Measurements from ENCODE around the gene RFX2.
"Not testable (repeated sequence)": the region's sequence is repeated elsewhere in the genome, so short reads cannot be mapped to it uniquely, and the experiment has no call there.

The RFX2 gene

GRCh38 chr19:6118043-6118442 lies 7.7 kb upstream of the RFX2 start:
- H3K4me1 ChIP-seq (ENCODE audit: insufficient read depth, low read length): no peaks in the 10 kb centered on the region
- no peaks in the 10 kb centered on the region for H3K27me3 ChIP-seq (ENCODE audit: control insufficient read depth in 1 of 2, insufficient read depth in 2 of 2, low read length in 2 of 2)
- no peaks in the 10 kb centered on the region for H3K36me3 ChIP-seq (ENCODE audit: insufficient read depth, low read length)
- no peak overlapping the region for H3K9ac ChIP-seq (ENCODE audit: low read length)
- no peaks in the 10 kb centered on the region for H3K9me3 ChIP-seq (ENCODE audit: low read length)
- no peak overlapping the region for H3K4me3 ChIP-seq (ENCODE audit: low read depth in 1 of 2, low read length in 2 of 2)
- H3K27ac ChIP-seq (ENCODE audit: low read depth, low read length): no peak overlapping the region

- Histone ChIP-seq H3K4me1 (ENCODE audit: insufficient read depth, low read length) (no peaks in the 10 kb centered on the region), H3K36me3 (ENCODE audit: insufficient read depth, low read length) (no peaks in the 10 kb centered on the region), H3K4me3 (ENCODE audit: low read depth in 1 of 2, low read length in 2 of 2) (no peak overlapping the region), H3K9ac (ENCODE audit: low read length) (no peak overlapping the region), H3K27ac (ENCODE audit: low read depth, low read length) (no peak overlapping the region), H3K27me3 (ENCODE audit: control insufficient read depth in 1 of 2, insufficient read depth in 2 of 2, low read length in 2 of 2) (no peaks in the 10 kb centered on the region), H3K9me3 (ENCODE audit: low read length) (no peaks in the 10 kb centered on the region)
These were observed 7.2 kb upstream of the RFX2 start for GRCh38 chr19:6117534-6117933.

- Histone ChIP-seq H3K36me3 (ENCODE audit: insufficient read depth, low read length) (no peaks in the 10 kb centered on the region), H3K9me3 (ENCODE audit: low read length) (no peaks in the 10 kb centered on the region), H3K27me3 (ENCODE audit: control insufficient read depth in 1 of 2, insufficient read depth in 2 of 2, low read length in 2 of 2) (no peaks in the 10 kb centered on the region), H3K9ac (ENCODE audit: low read length) (no peak overlapping the region), H3K27ac (ENCODE audit: low read depth, low read length) (no peak overlapping the region), H3K4me1 (ENCODE audit: insufficient read depth, low read length) (no peaks in the 10 kb centered on the region), H3K4me3 (ENCODE audit: low read depth in 1 of 2, low read length in 2 of 2) (no peak overlapping the region)
These were observed 6.6 kb upstream of the RFX2 start for GRCh38 chr19:6116749-6117430.

- Histone ChIP-seq H3K27ac (ENCODE audit: low read depth, low read length) (no peak overlapping the region), H3K27me3 (ENCODE audit: control insufficient read depth in 1 of 2, insufficient read depth in 2 of 2, low read length in 2 of 2) (no peaks in the 10 kb centered on the region), H3K9ac (ENCODE audit: low read length) (no peak overlapping the region), H3K36me3 (ENCODE audit: insufficient read depth, low read length) (no peaks in the 10 kb centered on the region), H3K4me3 (ENCODE audit: low read depth in 1 of 2, low read length in 2 of 2) (no peak overlapping the region), H3K9me3 (ENCODE audit: low read length) (no peaks in the 10 kb centered on the region), H3K4me1 (ENCODE audit: insufficient read depth, low read length) (no peaks in the 10 kb centered on the region)
These were observed 5.7 kb upstream of the RFX2 start for GRCh38 chr19:6115992-6116391.

- no peaks in the 10 kb centered on the region for H3K4me1 ChIP-seq (ENCODE audit: insufficient read depth, low read length)
- H3K27me3 ChIP-seq (ENCODE audit: control insufficient read depth in 1 of 2, insufficient read depth in 2 of 2, low read length in 2 of 2): no peaks in the 10 kb centered on the region
- H3K36me3 ChIP-seq (ENCODE audit: insufficient read depth, low read length): no peaks in the 10 kb centered on the region
- H3K27ac ChIP-seq (ENCODE audit: low read depth, low read length): no peak overlapping the region
- no peaks in the 10 kb centered on the region for H3K9me3 ChIP-seq (ENCODE audit: low read length)
- no peak overlapping the region for H3K4me3 ChIP-seq (ENCODE audit: low read depth in 1 of 2, low read length in 2 of 2)
- no peak overlapping the region for H3K9ac ChIP-seq (ENCODE audit: low read length)
These were observed 3.4 kb upstream of the RFX2 start for GRCh38 chr19:6113616-6114188.

GRCh38 chr19:6109947-6110346 lies 353 bp downstream of the RFX2 start:
- H3K9ac ChIP-seq (ENCODE audit: low read length): peak overlapping the region; percentile 98

GRCh38 chr19:6108721-6109633 lies 1.3 kb downstream of the RFX2 start:
- Histone ChIP-seq H3K27ac (ENCODE audit: low read depth, low read length) (peak overlapping the region; percentile 95), H3K9ac (ENCODE audit: low read length) (peak overlapping the region; percentile 98), H3K4me1 (ENCODE audit: insufficient read depth, low read length) (peaks cover 22% of the 10 kb centered on the region), H3K27me3 (ENCODE audit: control insufficient read depth in 1 of 2, insufficient read depth in 2 of 2, low read length in 2 of 2) (no peaks in the 10 kb centered on the region), H3K36me3 (ENCODE audit: insufficient read depth, low read length) (peaks cover 5% of the 10 kb centered on the region), H3K9me3 (ENCODE audit: low read length) (no peaks in the 10 kb centered on the region), H3K4me3 (ENCODE audit: low read depth in 1 of 2, low read length in 2 of 2) (peak overlapping the region; percentile 66 to 87)

More at GRCh38 chr19:6109947-6110346, 353 bp downstream of the RFX2 start:
- no peaks in the 10 kb centered on the region for H3K9me3 ChIP-seq (ENCODE audit: low read length)
- H3K4me3 ChIP-seq (ENCODE audit: low read depth in 1 of 2, low read length in 2 of 2): peak overlapping the region; percentile 66 to 87
- H3K27ac ChIP-seq (ENCODE audit: low read depth, low read length): peak overlapping the region; percentile 95
- peaks cover 14% of the 10 kb centered on the region for H3K4me1 ChIP-seq (ENCODE audit: insufficient read depth, low read length)
- no peaks in the 10 kb centered on the region for H3K27me3 ChIP-seq (ENCODE audit: control insufficient read depth in 1 of 2, insufficient read depth in 2 of 2, low read length in 2 of 2)
- H3K36me3 ChIP-seq (ENCODE audit: insufficient read depth, low read length): peaks cover 5% of the 10 kb centered on the region

- peak overlapping the region; percentile 79 for H3K27ac ChIP-seq (ENCODE audit: low read depth, low read length)
- not testable (repeated sequence) for H3K4me3 ChIP-seq (ENCODE audit: low read depth in 1 of 2, low read length in 2 of 2); H3K27me3 ChIP-seq (ENCODE audit: control insufficient read depth in 1 of 2, insufficient read depth in 2 of 2, low read length in 2 of 2); H3K9me3 ChIP-seq (ENCODE audit: low read length); H3K9ac ChIP-seq (ENCODE audit: low read length); H3K36me3 ChIP-seq (ENCODE audit: insufficient read depth, low read length)
- peaks cover 44% of the 10 kb centered on the region for H3K4me1 ChIP-seq (ENCODE audit: insufficient read depth, low read length)
These were observed 3.5 kb downstream of the RFX2 start for GRCh38 chr19:6106643-6107294.

GRCh38 chr19:6105444-6105843 lies 4.9 kb downstream of the RFX2 start:
- H3K4me3 ChIP-seq (ENCODE audit: low read depth in 1 of 2, low read length in 2 of 2): no peak overlapping the region
- H3K9me3 ChIP-seq (ENCODE audit: low read length): no peaks in the 10 kb centered on the region
- H3K9ac ChIP-seq (ENCODE audit: low read length): no peak overlapping the region
- peak overlapping the region; percentile 79 for H3K27ac ChIP-seq (ENCODE audit: low read depth, low read length)
- H3K27me3 ChIP-seq (ENCODE audit: control insufficient read depth in 1 of 2, insufficient read depth in 2 of 2, low read length in 2 of 2): no peaks in the 10 kb centered on the region
- H3K36me3 ChIP-seq (ENCODE audit: insufficient read depth, low read length): peaks cover 5% of the 10 kb centered on the region
- H3K4me1 ChIP-seq (ENCODE audit: insufficient read depth, low read length): peaks cover 55% of the 10 kb centered on the region

GRCh38 chr19:6103894-6104293 lies 6.4 kb downstream of the RFX2 start:
- Histone ChIP-seq H3K9ac (ENCODE audit: low read length) (no peak overlapping the region), H3K4me3 (ENCODE audit: low read depth in 1 of 2, low read length in 2 of 2) (peak overlapping the region in 1 of 2 donors; percentile 3), H3K36me3 (ENCODE audit: insufficient read depth, low read length) (peaks cover 5% of the 10 kb centered on the region), H3K4me1 (ENCODE audit: insufficient read depth, low read length) (peaks cover 70% of the 10 kb centered on the region), H3K9me3 (ENCODE audit: low read length) (no peaks in the 10 kb centered on the region), H3K27ac (ENCODE audit: low read depth, low read length) (peak overlapping the region; percentile 86), H3K27me3 (ENCODE audit: control insufficient read depth in 1 of 2, insufficient read depth in 2 of 2, low read length in 2 of 2) (no peaks in the 10 kb centered on the region)

- no peaks in the 10 kb centered on the region for H3K27me3 ChIP-seq (ENCODE audit: control insufficient read depth in 1 of 2, insufficient read depth in 2 of 2, low read length in 2 of 2)
- H3K4me3 ChIP-seq (ENCODE audit: low read depth in 1 of 2, low read length in 2 of 2): peak overlapping the region in 1 of 2 donors; percentile 3
- H3K4me1 ChIP-seq (ENCODE audit: insufficient read depth, low read length): peaks cover 77% of the 10 kb centered on the region
- H3K9ac ChIP-seq (ENCODE audit: low read length): no peak overlapping the region
- H3K9me3 ChIP-seq (ENCODE audit: low read length): no peaks in the 10 kb centered on the region
- peak overlapping the region; percentile 86 for H3K27ac ChIP-seq (ENCODE audit: low read depth, low read length)
- H3K36me3 ChIP-seq (ENCODE audit: insufficient read depth, low read length): peaks cover 5% of the 10 kb centered on the region
These were observed 7.1 kb downstream of the RFX2 start for GRCh38 chr19:6103217-6103644.

Measured in muscle layer of colon (tissue), 2 donors.